ENCODE results near the gene LRMDA.

- TF ChIP-seq SREBF2 (IDR thresholded peaks at IDR 0.05) (no peak), CTCF (IDR thresholded peaks at IDR 0.05) (no peak), USF2 (IDR thresholded peaks at IDR 0.05) (no peak), EHMT2 (IDR thresholded peaks at IDR 0.05; ENCODE audit: low read depth) (no peak), RCOR1 (IDR thresholded peaks at IDR 0.05; ENCODE audit: low read depth, low read length) (no peak), ZFP36 (IDR thresholded peaks at IDR 0.05; ENCODE audit: borderline replicate concordance, partially characterized antibody) (no peak), EP300 (IDR thresholded peaks at IDR 0.05) (no peak), POLR2A (IDR thresholded peaks at IDR 0.05; ENCODE audit: low read length) (no peak), HDAC2 (IDR thresholded peaks at IDR 0.05) (no peak), ATOH8 (CRISPR knock-in tag; IDR thresholded peaks at IDR 0.05; ENCODE audit: low read depth) (no peak), SMC3 (IDR thresholded peaks at IDR 0.05) (no peak), MAFK (IDR thresholded peaks at IDR 0.05; ENCODE audit: partially characterized antibody) (no peak), PBX3 (IDR thresholded peaks at IDR 0.05) (no peak)
Measured at GRCh38 chr10:76451911-76452310, 1020.5 kb downstream of the LRMDA start.

All from A549 (cell line).